GM12892 (cell line): ENCODE data around the gene ZFHX3.

ENCODE experiments used
- POLR2A ChIP-seq: IDR thresholded peaks from 2 replicates; pipeline ENCODE4 v1.6.1; 2011; ENCODE audit warnings: low read depth, low read length, control low read depth
- POLR2AphosphoS5 ChIP-seq: IDR thresholded peaks from 2 replicates; pipeline ENCODE4 v1.6.1; 2011; ENCODE audit warnings: low read depth, low read length, control low read depth
- TAF1 ChIP-seq: IDR thresholded peaks from 2 replicates; pipeline ENCODE4 v1.6.1; 2011; ENCODE audit warnings: low read depth, mild to moderate bottlenecking, control low read depth, low read length, borderline replicate concordance

DNA sequence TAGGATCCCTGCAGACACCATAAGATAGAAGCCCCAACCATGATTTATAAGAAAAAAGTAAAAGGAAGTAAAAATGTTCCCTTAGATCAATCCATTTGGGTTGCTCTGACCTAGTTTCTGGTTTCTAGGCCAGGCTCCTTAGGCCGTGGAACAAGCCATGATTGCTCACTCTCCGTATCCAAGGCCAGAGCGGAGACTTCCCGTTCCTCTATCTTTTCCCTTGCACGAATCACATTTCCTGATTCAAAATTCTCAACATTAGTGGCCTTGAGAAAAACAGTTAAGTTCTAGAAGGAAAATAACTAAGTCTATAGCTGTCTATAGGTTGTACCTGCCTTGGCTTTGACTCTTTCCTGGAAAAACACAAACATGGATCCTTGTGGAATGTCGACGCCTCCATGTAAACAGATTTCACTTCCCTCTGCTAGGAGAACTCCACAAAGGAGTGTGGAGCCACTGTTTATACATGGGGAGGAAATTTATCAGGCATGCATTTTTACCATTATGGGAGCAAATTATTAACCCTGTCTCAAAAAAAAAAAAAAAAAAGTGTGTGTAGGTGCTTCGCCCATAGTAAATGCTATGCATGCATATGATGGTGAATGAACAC lies 149.6 kb downstream of the ZFHX3 start:
- TF ChIP-seq POLR2A (no peak), POLR2AphosphoS5 (no peak), TAF1 (no peak)
